Testis (tissue), 3 donors: ENCODE results near the gene HOXA3. TPM values are rescaled to one million over a fixed set of nuclear protein-coding genes. Genes with fewer than 3 reads are reported as not detected.

ENCODE experiments used
- DNase-seq: peaks from one replicate; pipeline ENCODE4 v3.0.0-alpha.2; 2019
- H3K27ac ChIP-seq, 2 donors: fragments of 200-600 bp; sonication (generic); one replicate each; pipeline ENCODE4 v1.5.1; 2019
- H3K27me3 ChIP-seq: fragments of 200-600 bp; sonication (generic); one replicate; pipeline ENCODE4 v1.5.1; 2019
- H3K36me3 ChIP-seq: fragments of 200-600 bp; sonication (generic); one replicate; pipeline ENCODE4 v1.5.1; 2017; ENCODE audit warnings: low read depth; ENCODE audit errors: missing control alignments
- H3K4me1 ChIP-seq: fragments of 200-600 bp; sonication (generic); one replicate; pipeline ENCODE4 v1.5.1; 2019
- H3K4me3 ChIP-seq, 2 donors: fragments of 200-600 bp; sonication (generic); one replicate each; pipeline ENCODE4 v1.5.1; 2017 to 2019
- H3K9me3 ChIP-seq: fragments of 200-600 bp; sonication (generic); one replicate; pipeline ENCODE4 v1.5.1; 2017
- CTCF ChIP-seq, 3 experiments: fragments of 450-650 bp in 2 of 3; fragments of 200-600 bp in 1 of 3; sonication (generic) in 1 of 3; IDR thresholded peaks; one replicate each; pipeline ENCODE4 v1.5.1; 2016 to 2019; ENCODE audit warnings: antibody characterized with exemption in 3 of 3, mild to moderate bottlenecking in 2 of 3, moderate library complexity in 1 of 3
- POLR2A ChIP-seq: fragments of 450-650 bp; IDR thresholded peaks from one replicate; pipeline ENCODE4 v1.6.1; 2017; ENCODE audit warnings: antibody characterized with exemption, mild to moderate bottlenecking, moderate library complexity
- WGBS, 2 donors: methylation state at CpG; one replicate each; pipeline ENCODE4 v1.1.5; 2018; 5-methylcytosine and 5-hydroxymethylcytosine counted together
- intact Hi-C: fragments of 100-400 bp; cut with DNase I; formaldehyde crosslinking; loops from one replicate; pipeline ENCODE4 v1.15.1; 2023; ENCODE audit warnings: low total_unique reads
- polyA plus RNA-seq: library from polyadenylated mRNA; stranded (reverse); fragments of 350-450 nt; fragmentation: Illumina TruSeq; extraction: RNeasy Lipid Tissue Mini Kit (QIAGEN cat#74804); gene quantifications from one replicate; pipeline ENCODE4 v1.2.3, GENCODE V29; 2014; ENCODE audit warnings: low read depth, low replicate concordance; ENCODE audit not compliant: insufficient read depth
- total RNA-seq, 2 donors: library from RNA; depleted of rRNA; stranded (reverse); fragments of >200 nt; gene quantifications; one replicate each; pipeline ENCODE4 v1.2.3, GENCODE V29; 2016

The HOXA3 gene
- total and polyA plus RNA-seq, 3 donors from 2014 or later: 0.93 to 2.8 (median 2.4) TPM

DNA sequence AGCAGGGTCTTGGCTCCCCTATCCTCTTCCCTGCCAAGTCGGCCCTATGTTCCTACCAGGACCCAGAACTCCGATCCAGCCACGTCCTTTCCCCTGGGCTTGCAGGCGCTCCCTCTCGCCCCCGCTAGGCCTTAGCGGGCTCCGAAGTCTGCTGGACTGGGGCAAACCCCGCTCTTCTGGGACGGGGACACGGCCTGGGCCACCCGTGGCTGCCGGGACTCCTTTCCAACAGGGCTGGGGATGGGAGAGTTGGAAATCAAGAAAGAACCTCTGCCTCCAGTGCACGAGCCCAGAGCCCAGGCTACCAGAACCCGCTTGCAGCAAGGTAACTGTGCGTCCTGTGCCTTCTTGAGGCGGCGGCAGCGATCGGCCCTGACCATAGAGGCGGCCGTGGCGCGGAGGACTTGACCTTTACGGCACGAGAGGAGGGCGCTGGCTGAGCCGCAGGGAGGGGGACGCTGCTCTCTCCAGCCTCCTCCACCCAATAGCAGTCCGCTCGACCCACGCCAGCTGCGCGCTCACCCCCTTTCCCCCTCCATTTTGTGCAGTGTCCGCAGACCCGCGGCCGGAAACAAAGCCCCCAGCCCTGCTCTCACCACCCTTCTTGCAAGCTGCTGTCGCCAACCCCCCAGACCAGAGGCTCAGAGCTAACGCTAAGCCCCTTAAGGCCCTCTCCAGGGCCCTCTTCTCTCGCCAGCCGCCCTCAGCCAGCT is 39.6 kb upstream of the HOXA3 start:
- H3K4me3 ChIP-seq: peak overlapping the region in 1 of 2 donors; percentile 11
- 22 to 33% methylated on average over 13 to 36 of the region's 42 CpGs for WGBS, 2 donors
- H3K4me1 ChIP-seq: peaks cover 9% of the 10 kb centered on the region
- TF ChIP-seq POLR2A (no peak), CTCF (IDR thresholded peaks at IDR 0.05) (no peak)
- DNase-seq: no peak
- no peak overlapping the region for H3K27ac ChIP-seq
- no peaks in the 10 kb centered on the region for H3K9me3 ChIP-seq
- H3K36me3 ChIP-seq: no peaks in the 10 kb centered on the region
- H3K27me3 ChIP-seq: no peaks in the 10 kb centered on the region
- intact Hi-C loops: loop anchor here (10.0 kb wide), 2 partner anchors 743 to 893 kb away; no protein-coding TSS in a partner anchor

DNA sequence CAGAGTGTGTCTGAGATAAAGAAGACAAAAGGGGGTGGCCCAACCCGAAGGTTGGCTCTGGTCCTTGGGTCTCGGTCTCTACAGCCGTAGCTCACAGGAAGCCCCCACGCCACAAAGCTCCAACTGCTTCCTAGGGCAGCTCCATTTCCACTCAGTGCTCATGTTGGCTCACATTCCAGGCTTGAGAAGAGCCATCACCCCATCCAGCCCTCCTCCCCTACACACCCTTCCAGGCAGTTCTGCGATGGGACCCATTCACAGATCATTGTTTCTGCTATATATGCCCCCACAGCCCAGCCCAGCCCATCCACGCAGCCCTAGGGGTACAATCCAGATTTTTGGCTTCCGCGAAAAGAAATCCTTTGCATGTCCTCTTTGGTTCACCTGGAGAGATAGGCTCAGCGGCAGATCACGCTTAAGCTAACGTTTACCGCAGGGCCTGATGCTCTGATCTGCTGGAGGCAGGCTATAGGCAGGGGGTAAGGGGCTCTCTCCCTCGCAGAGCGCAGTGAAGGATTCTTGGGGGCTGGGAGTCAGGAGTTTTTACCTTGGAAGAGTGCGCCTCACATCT is 38.9 kb upstream of the HOXA3 start:
- H3K27ac ChIP-seq: no peak overlapping the region
- intact Hi-C loops: loop anchor here (10.0 kb wide), 2 partner anchors 744 to 894 kb away; no protein-coding TSS in a partner anchor
- WGBS, 2 donors: 39 to 42% methylated on average over 15 of the region's 15 CpGs

DNA sequence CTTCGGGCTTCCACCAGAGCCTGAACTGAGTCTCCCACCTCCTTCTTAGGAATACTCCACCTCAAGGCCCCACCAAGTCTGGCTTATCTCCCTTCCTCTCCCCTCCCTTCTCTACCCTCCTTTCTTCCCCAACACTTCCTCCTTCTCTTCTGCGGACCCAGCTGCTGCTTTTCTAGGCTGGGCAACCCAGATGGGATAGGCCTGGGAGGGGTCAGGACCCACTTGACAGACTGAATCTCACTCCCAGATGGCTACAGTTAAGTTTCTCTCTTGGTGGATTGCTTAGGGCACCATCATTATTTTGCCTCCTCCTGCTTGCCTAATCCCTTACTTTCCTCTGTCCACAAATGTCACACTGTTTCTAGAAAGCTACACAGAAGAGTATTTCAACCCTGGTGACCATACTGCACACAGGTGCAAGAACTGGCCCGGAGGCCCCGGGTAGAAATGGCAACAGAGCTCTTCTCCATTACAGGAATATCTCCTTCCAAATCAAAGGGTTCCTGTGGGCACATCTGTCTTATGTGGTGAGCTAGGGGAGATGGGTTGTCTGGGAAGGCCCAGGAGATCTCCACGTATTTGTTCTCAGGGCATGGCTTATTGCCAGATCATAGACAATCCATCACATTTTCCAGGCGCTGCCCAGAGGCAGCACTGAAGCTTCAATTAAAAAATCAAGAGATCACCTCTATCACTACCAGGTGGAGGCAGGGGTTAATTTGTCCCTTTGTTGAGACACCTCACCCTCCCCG is 37.8 kb upstream of the HOXA3 start:
- Histone ChIP-seq H3K4me3 (no peak overlapping the region), H3K9me3 (no peaks in the 10 kb centered on the region), H3K27me3 (peaks cover 8% of the 10 kb centered on the region), H3K36me3 (no peaks in the 10 kb centered on the region), H3K4me1 (peaks cover 9% of the 10 kb centered on the region), H3K27ac (no peak overlapping the region)
- 60 to 64% methylated on average over 7 of the region's 7 CpGs for WGBS, 2 donors
- no peak for DNase-seq
- intact Hi-C loops: loop anchor here (10.0 kb wide), 2 partner anchors 745 to 895 kb away; no protein-coding TSS in a partner anchor
- no peak for TF ChIP-seq CTCF (IDR thresholded peaks at IDR 0.05)
- no peak for TF ChIP-seq POLR2A

More for the DNA sequence above, 38.9 kb upstream of the HOXA3 start:
- Histone ChIP-seq H3K4me3 (no peak overlapping the region), H3K27me3 (no peaks in the 10 kb centered on the region), H3K9me3 (no peaks in the 10 kb centered on the region), H3K4me1 (peaks cover 9% of the 10 kb centered on the region), H3K36me3 (no peaks in the 10 kb centered on the region)
- no peak for TF ChIP-seq POLR2A
- TF ChIP-seq CTCF (IDR thresholded peaks at IDR 0.05): no peak
- DNase-seq: no peak

DNA sequence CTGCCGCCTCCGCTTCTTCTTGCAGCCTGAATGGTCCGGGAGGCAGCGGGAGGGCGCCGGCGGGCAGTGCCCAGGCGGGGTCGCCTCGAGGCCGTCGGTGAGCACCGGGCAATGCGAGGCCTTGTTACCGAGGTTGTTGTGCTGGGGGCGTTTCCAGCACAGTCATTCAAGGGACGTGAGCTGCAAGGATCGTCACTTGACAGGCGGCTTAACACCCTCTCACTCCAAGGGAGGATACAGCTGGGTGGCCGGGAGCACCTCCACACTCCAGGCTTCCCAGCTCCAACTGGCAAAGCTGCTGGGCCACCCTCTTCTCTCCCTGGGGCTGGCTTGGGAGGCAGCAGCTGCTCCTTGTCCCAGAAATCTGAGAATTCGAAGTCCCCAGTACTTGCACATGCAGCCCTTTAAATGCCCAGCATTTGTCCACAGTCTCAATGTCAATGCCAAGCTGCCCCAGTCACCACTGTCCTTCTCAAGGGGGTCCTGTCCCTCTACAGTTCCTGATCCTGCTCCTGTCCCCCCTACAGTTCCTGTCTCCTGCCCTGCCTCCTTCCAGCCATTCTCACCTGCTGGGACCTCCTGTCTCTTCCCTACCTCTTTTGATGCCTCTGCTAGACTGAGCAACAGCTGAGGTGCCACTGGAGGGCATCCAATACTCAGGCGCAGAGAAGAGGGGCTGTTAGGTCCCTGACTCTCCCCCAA is 37.1 kb upstream of the HOXA3 start:
- DNase-seq: no peak
- intact Hi-C loops: no loop called here
- H3K9me3 ChIP-seq: no peaks in the 10 kb centered on the region
- H3K4me3 ChIP-seq: no peak overlapping the region
- H3K27ac ChIP-seq: no peak overlapping the region
- H3K27me3 ChIP-seq: peaks cover 8% of the 10 kb centered on the region
- peaks cover 9% of the 10 kb centered on the region for H3K4me1 ChIP-seq
- WGBS, 2 donors: 17 to 22% methylated on average over 13 to 18 of the region's 22 CpGs
- H3K36me3 ChIP-seq: no peaks in the 10 kb centered on the region
- TF ChIP-seq POLR2A (no peak), CTCF (IDR thresholded peaks at IDR 0.05) (no peak)
